Epithelial cell of umbilical artery (primary cell): ENCODE measurements around the gene RAB6D. TPM values are rescaled to one million over a fixed set of nuclear protein-coding genes. Genes with fewer than 3 reads are reported as not detected.

Experiments used
- total RNA-seq: library from RNA; depleted of rRNA; stranded (reverse); fragments of >200 nt; gene quantifications from 2 replicates; pipeline ENCODE4 v1.2.3, GENCODE V29; 2014

Gene RAB6D
- total RNA-seq: under 0.01 TPM in 1 of 2 replicates, not detected in the other

DNA sequence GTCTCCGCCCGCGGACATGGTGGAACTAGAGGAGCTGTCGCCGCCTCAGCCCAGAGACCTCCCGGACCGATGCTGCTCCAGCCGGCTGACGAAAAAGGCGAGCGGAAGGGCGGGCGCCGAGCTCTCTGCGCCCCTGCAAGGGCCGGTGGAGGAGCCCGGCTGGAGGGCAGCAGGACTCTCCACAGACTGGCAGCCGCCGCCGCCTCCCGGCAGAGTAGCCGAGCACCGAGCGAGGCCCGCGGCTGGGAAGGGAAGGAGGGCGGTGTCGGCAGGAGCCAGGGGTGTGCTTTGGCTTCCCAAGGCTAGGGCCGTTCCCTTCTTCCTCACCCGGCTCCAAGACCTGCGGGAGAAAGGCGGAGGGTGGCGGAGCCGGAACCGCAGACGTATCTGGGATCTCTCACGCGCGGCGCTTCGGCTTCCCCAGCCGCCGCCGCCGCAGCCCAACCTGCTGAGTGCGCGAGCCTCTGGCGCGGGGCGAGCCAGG is at the start of gene RAB6D:
RAB6D (minus strand) TSS at position 466 of the 484 bp plus-strand sequence; CDS start at position 18, 448 bp downstream.

Other genes starting within 250 kb of the RAB6D start
- not detected in 2 replicates for gene POTEE, start 154.6 kb downstream of the RAB6D start, total RNA-seq
- not detected in 2 replicates for gene TUBA3D, start 112.0 kb upstream of the RAB6D start, total RNA-seq
- 75.5 and 110 TPM in 2 replicates for gene MZT2A, start 128.2 kb upstream of the RAB6D start, total RNA-seq
- 2.7 and 4.9 TPM in 2 replicates for gene CCDC74A, start 163.7 kb upstream of the RAB6D start, total RNA-seq